Measurements from ENCODE around the gene FOXO4. TPM values are rescaled to one million over a fixed set of nuclear protein-coding genes. Genes with fewer than 3 reads are reported as not detected.

FOXO4 gene
- total RNA-seq, 5 donors from 2014 or later (not counting 1 experiment from before 2014, with no cell fraction given): 30.4 to 45.9 (median 38.1) TPM

- peak within 1 kb of the TSS; percentile 69 to 82 for H3K4me3 ChIP-seq (ENCODE audit: control insufficient read depth in 1 of 2, extremely low read depth in 1 of 2, low read length in 1 of 2)
- peaks cover 25 to 40% (median 33%) of the 10 kb centered on the region in 3 donors for H3K4me1 Mint-ChIP-seq
- under 1% methylated on average over 23 of the region's 56 CpGs for WGBS (ENCODE audit: insufficient coverage)
- H3K36me3 Mint-ChIP-seq: peaks cover 19% of the 10 kb centered on the region
- peak within 1 kb of the TSS; percentile 89 for H3K27ac ChIP-seq (ENCODE audit: low read length)
- ATAC-seq (replicated peaks in 1 of 4) (peak; percentile 93 to 96 (median 94)), DNase-seq (peak; percentile 56 to 84 (median 75))
- H3K36me3 ChIP-seq (ENCODE audit: control insufficient read depth in 2 of 2, extremely low read depth in 1 of 2, insufficient read depth in 1 of 2, low read length in 1 of 2): peaks cover 4 to 33% of the 10 kb centered on the region in 2 donors
- no peaks in the 10 kb centered on the region for H3K27me3 ChIP-seq (replicated peaks in 1 of 2; ENCODE audit: control insufficient read depth in 2 of 2, extremely low read depth in 1 of 2, insufficient read depth in 2 of 2, low read length in 1 of 2)
- ChIA-PET CTCF (interaction anchor here (0.6 to 2.9 kb wide), 9 partner anchors 10 to 165 kb away, joined by 3 to 37 read pairs (median 6); partner anchors contain the start of genes FOXO4 (in 1 of the 2), NONO (in 1 of the 2) and SNX12 (in 1 of the 2)), POLR2A (interaction anchor here (0.6 to 2.1 kb wide), 14 partner anchors 8 to 307 kb away, joined by 3 to 28 read pairs (median 6); partner anchors contain the start of gene TAF1 (in 1 of the 2))
- no peaks in the 10 kb centered on the region for H3K9me3 Mint-ChIP-seq
- peaks cover 0 to 4% of the 10 kb centered on the region in 2 donors for H3K27me3 Mint-ChIP-seq
- H3K9me3 ChIP-seq: no peaks in the 10 kb centered on the region
- H3K4me3 Mint-ChIP-seq: peak within 1 kb of the TSS; percentile 80 to 84 (median 81)
- peaks cover 7 to 46% of the 10 kb centered on the region in 2 experiments for H3K4me1 ChIP-seq (ENCODE audit: control insufficient read depth in 1 of 2, extremely low read depth in 1 of 2, insufficient read depth in 2 of 2, low read length in 2 of 2)
- peak within 1 kb of the TSS; percentile 90 to 91 for H3K27ac Mint-ChIP-seq
Measured at GRCh38 chrX:71118032-71118984, 22.7 kb downstream of the FOXO4 start, which contains the start of gene MED12. MED12 (plus strand) TSS chrX:71118596; CDS start chrX:71118755, 159 bp downstream.

GRCh38 chrX:71118985-71119535 lies 23.4 kb downstream of the FOXO4 start:
- Mint-ChIP-seq H3K4me3 (peak overlapping the region; percentile 80 to 84 (median 81)), H3K27ac (peak overlapping the region; percentile 84 to 91), H3K4me1 (peaks cover 25 to 35% (median 27%) of the 10 kb centered on the region in 3 donors), H3K9me3 (no peaks in the 10 kb centered on the region), H3K36me3 (peaks cover 19% of the 10 kb centered on the region), H3K27me3 (peaks cover 0 to 5% of the 10 kb centered on the region in 2 donors)
- H3K4me1 ChIP-seq (ENCODE audit: control insufficient read depth in 1 of 2, extremely low read depth in 1 of 2, insufficient read depth in 2 of 2, low read length in 2 of 2): peaks cover 3 to 39% of the 10 kb centered on the region in 2 experiments
- H3K4me3 ChIP-seq (ENCODE audit: control insufficient read depth in 1 of 2, extremely low read depth in 1 of 2, low read length in 1 of 2): peak overlapping the region; percentile 11 to 82
- no peaks in the 10 kb centered on the region for H3K27me3 ChIP-seq (replicated peaks in 1 of 2; ENCODE audit: control insufficient read depth in 2 of 2, extremely low read depth in 1 of 2, insufficient read depth in 2 of 2, low read length in 1 of 2)
- ChIA-PET POLR2A (interaction anchor here (0.6 to 2.1 kb wide), 13 partner anchors 9 to 307 kb away, joined by 3 to 28 read pairs (median 6); partner anchors contain the start of gene TAF1 (in 1 of the 2)), CTCF (interaction anchor here in 1 of 2 donors (0.7 to 2.9 kb wide), 7 partner anchors 10 to 164 kb away, joined by 3 to 37 read pairs (median 8); partner anchors contain the start of genes FOXO4 and NONO)
- DNase-seq (no peak), ATAC-seq (replicated peaks in 1 of 4) (peak; percentile 32 to 39 (median 35))
- H3K36me3 ChIP-seq (ENCODE audit: control insufficient read depth in 2 of 2, extremely low read depth in 1 of 2, insufficient read depth in 1 of 2, low read length in 1 of 2): peaks cover 4 to 40% of the 10 kb centered on the region in 2 donors
- H3K9me3 ChIP-seq: no peaks in the 10 kb centered on the region
- peak overlapping the region; percentile 89 for H3K27ac ChIP-seq (ENCODE audit: low read length)
- 0% methylated on average over 3 of the region's 17 CpGs for WGBS (ENCODE audit: insufficient coverage)

DNA sequence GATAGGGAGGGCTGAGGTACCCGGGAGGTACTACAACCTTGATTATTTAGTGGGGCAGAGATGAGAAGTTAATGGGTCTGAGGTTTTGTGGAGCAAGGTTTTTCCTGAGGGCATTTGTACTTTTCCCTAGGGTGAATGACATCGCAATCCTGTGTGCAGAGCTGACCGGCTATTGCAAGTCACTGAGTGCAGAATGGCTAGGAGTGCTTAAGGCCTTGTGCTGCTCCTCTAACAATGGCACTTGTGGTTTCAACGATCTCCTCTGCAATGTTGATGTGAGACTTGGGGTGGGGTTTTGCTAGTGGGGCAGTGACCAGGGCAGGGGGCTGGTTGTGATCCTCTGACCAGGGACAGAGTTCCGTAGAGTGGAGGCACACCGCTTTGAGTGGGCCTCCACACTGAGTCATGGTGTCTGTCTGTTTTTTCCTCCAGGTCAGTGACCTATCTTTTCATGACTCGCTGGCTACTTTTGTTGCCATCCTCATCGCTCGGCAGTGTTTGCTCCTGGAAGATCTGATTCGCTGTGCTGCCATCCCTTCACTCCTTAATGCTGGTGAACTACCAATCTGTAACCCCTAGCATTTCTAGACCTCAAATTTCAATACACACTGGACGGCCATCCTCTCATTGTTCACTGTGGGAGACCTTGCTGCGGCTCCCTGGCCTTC lies 32.6 kb downstream of the FOXO4 start:
- 91% methylated on average over 4 of the region's 12 CpGs for WGBS (ENCODE audit: insufficient coverage)
- Mint-ChIP-seq H3K36me3 (peaks cover 46% of the 10 kb centered on the region), H3K27ac (peak overlapping the region; percentile 19 to 89), H3K9me3 (no peaks in the 10 kb centered on the region), H3K4me1 (peaks cover 8 to 26% (median 20%) of the 10 kb centered on the region in 3 donors), H3K4me3 (no peak overlapping the region), H3K27me3 (peaks cover 0 to 23% of the 10 kb centered on the region in 2 donors)
- no peak overlapping the region for H3K4me3 ChIP-seq (ENCODE audit: control insufficient read depth in 1 of 2, extremely low read depth in 1 of 2, low read length in 1 of 2)
- ChIA-PET CTCF (interaction anchor here (0.5 to 3.0 kb wide), 12 partner anchors 8 to 158 kb away, joined by 3 to 25 read pairs (median 6); partner anchors contain the start of genes IL2RG (in 1 of the 2) and MED12 (in 1 of the 2)), POLR2A (interaction anchor here in 1 of 2 donors (0.6 to 0.9 kb wide), 2 partner anchors 10 to 17 kb away, joined by 4 to 5 read pairs; partner anchors contain the start of genes IL2RG and MED12)
- no peaks in the 10 kb centered on the region for H3K9me3 ChIP-seq
- DNase-seq (no peak), ATAC-seq (replicated peaks in 1 of 4) (no peak)
- H3K27me3 ChIP-seq (replicated peaks in 1 of 2; ENCODE audit: control insufficient read depth in 2 of 2, extremely low read depth in 1 of 2, insufficient read depth in 2 of 2, low read length in 1 of 2): no peaks in the 10 kb centered on the region
- peaks cover 0 to 16% of the 10 kb centered on the region in 2 experiments for H3K4me1 ChIP-seq (ENCODE audit: control insufficient read depth in 1 of 2, extremely low read depth in 1 of 2, insufficient read depth in 2 of 2, low read length in 2 of 2)
- H3K27ac ChIP-seq (ENCODE audit: low read length): no peak overlapping the region
- H3K36me3 ChIP-seq (ENCODE audit: control insufficient read depth in 2 of 2, extremely low read depth in 1 of 2, insufficient read depth in 1 of 2, low read length in 1 of 2): peaks cover 6 to 74% of the 10 kb centered on the region in 2 donors

DNA sequence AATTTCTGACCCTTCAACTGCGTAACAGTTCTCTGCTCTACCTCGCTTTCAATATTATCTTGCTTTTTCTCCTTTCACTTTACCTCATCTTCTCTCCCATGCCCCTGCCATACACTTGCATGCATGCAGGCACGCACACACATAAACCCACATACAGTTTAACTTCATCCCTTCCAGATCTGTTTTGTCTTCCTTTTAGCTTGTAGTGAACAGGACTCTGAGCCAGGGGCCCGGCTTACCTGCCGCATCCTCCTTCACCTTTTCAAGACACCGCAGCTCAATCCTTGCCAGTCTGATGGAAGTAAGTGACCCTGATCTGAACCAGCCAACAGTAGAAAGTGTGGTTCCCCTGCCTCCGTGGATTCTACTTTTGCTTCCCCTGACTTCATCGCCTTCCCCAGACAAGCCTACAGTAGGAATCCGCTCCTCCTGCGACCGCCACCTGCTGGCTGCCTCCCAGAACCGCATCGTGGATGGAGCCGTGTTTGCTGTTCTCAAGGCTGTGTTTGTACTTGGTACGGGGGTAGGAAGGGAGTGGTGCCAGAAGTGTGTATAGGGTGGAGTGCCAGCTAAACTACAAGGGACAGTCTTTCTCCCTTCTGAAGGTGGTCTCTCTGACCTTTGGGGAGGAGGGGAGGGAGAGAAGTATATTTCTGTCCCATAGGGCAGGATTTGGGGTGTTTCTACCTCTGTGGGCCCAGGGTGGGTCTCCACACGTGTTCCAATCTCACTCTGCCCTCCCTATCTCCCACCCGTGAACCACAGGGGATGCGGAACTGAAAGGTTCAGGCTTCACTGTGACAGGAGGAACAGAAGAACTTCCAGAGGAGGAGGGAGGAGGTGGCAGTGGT lies 33.5 kb downstream of the FOXO4 start:
- ChIA-PET POLR2A (interaction anchor here (0.6 to 2.6 kb wide), 5 partner anchors 11 to 26 kb away, joined by 3 to 9 read pairs (median 4); partner anchors contain the start of genes IL2RG (in 1 of the 2) and MED12 (in 1 of the 2)), CTCF (interaction anchor here (0.5 to 3.0 kb wide), 16 partner anchors 9 to 255 kb away, joined by 3 to 25 read pairs (median 4); partner anchors contain the start of genes FOXO4 (in 1 of the 2), IL2RG (in 1 of the 2) and MED12 (in 1 of the 2))
- Mint-ChIP-seq H3K27ac (peak overlapping the region; percentile 78 to 89), H3K4me1 (peaks cover 8 to 21% (median 20%) of the 10 kb centered on the region in 3 donors), H3K27me3 (peaks cover 0 to 23% of the 10 kb centered on the region in 2 donors), H3K36me3 (peaks cover 48% of the 10 kb centered on the region), H3K9me3 (no peaks in the 10 kb centered on the region), H3K4me3 (no peak overlapping the region)
- DNase-seq (peak; percentile 43 to 85 (median 70)), ATAC-seq (replicated peaks in 1 of 4) (peak; percentile 86 to 96 (median 90))
- H3K4me3 ChIP-seq (ENCODE audit: control insufficient read depth in 1 of 2, extremely low read depth in 1 of 2, low read length in 1 of 2): no peak overlapping the region
- H3K4me1 ChIP-seq (ENCODE audit: control insufficient read depth in 1 of 2, extremely low read depth in 1 of 2, insufficient read depth in 2 of 2, low read length in 2 of 2): peaks cover 0 to 16% of the 10 kb centered on the region in 2 experiments
- no peaks in the 10 kb centered on the region for H3K9me3 ChIP-seq
- 22% methylated on average over 2 of the region's 18 CpGs for WGBS (ENCODE audit: insufficient coverage)
- H3K27me3 ChIP-seq (replicated peaks in 1 of 2; ENCODE audit: control insufficient read depth in 2 of 2, extremely low read depth in 1 of 2, insufficient read depth in 2 of 2, low read length in 1 of 2): no peaks in the 10 kb centered on the region
- H3K36me3 ChIP-seq (ENCODE audit: control insufficient read depth in 2 of 2, extremely low read depth in 1 of 2, insufficient read depth in 1 of 2, low read length in 1 of 2): peaks cover 6 to 69% of the 10 kb centered on the region in 2 donors
- peak overlapping the region; percentile 43 for H3K27ac ChIP-seq (ENCODE audit: low read length)

- DNase-seq: no peak
- POLR2A ChIA-PET: interaction anchor here in 1 of 2 donors (2.6 kb wide), 1 partner anchor 13 kb away, joined by 9 read pairs; the partner anchor contains the start of gene MED12
- CTCF ChIA-PET: interaction anchor here in 1 of 2 donors (0.6 to 3.0 kb wide), 3 partner anchors 30 to 521 kb away, joined by 3 to 25 read pairs (median 3); no protein-coding TSS in a partner anchor
- peaks cover 0 to 16% of the 10 kb centered on the region in 2 experiments for H3K4me1 ChIP-seq (ENCODE audit: control insufficient read depth in 1 of 2, extremely low read depth in 1 of 2, insufficient read depth in 2 of 2, low read length in 2 of 2)
- no peaks in the 10 kb centered on the region for H3K27me3 ChIP-seq (replicated peaks in 1 of 2; ENCODE audit: control insufficient read depth in 2 of 2, extremely low read depth in 1 of 2, insufficient read depth in 2 of 2, low read length in 1 of 2)
- no peak for ATAC-seq (replicated peaks in 1 of 4)
- H3K4me3 ChIP-seq (ENCODE audit: control insufficient read depth in 1 of 2, extremely low read depth in 1 of 2, low read length in 1 of 2): no peak overlapping the region
- Mint-ChIP-seq H3K27ac (peak overlapping the region in 1 of 2 donors; percentile 19), H3K9me3 (no peaks in the 10 kb centered on the region), H3K4me3 (no peak overlapping the region), H3K27me3 (peaks cover 0 to 32% of the 10 kb centered on the region in 2 donors), H3K4me1 (peaks cover 8 to 19% (median 17%) of the 10 kb centered on the region in 3 donors), H3K36me3 (peaks cover 53% of the 10 kb centered on the region)
- no peaks in the 10 kb centered on the region for H3K9me3 ChIP-seq
- peaks cover 6 to 74% of the 10 kb centered on the region in 2 donors for H3K36me3 ChIP-seq (ENCODE audit: control insufficient read depth in 2 of 2, extremely low read depth in 1 of 2, insufficient read depth in 1 of 2, low read length in 1 of 2)
- WGBS (ENCODE audit: insufficient coverage): 100% methylated on average over 1 of the region's 4 CpGs
- H3K27ac ChIP-seq (ENCODE audit: low read length): no peak overlapping the region
Measured at GRCh38 chrX:71131510-71131909, 35.9 kb downstream of the FOXO4 start.
